Measurements from ENCODE around the gene EDN2.

EDN2 gene

DNA sequence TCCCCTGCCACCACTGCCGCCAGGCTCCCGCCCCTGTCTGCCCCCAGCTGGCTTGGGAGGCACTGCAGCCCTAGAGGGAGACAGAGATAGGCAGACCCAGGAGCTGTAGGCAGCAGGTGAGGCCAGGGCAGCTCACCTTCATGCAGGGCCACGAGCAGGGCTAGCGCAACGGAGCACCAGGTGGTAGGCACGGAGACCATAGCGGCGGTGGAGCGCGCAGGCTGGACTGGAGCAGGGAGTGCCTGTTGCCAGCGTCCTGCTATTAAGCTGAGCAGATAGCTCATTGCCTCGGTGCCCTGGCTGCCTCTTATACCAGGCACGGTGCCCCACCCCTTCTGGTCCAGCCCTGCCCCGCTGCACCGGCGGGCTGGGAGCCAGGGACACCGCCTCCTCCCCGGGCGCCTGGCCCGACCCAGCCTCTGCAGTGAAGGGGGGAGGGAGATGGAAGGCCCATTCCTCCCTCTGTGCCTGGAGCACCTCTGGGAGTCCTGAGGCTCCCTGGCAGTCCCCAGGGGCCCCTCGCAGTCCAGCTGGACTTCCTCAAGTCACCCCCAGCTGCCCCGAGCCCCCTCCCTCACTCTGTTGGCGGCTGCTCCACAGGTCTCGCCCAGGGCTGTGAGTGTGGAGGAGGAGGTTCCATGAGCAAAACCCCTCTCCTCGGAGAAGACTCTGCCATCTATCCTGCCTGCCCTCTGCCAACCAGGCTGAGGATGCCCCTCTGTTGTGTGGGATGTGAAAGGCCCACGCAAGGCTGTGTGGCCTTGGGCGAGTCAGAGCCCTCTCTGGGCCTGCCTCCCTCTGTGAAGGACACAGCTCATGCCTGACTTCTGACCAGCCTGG lies at the start of gene EDN2:
Gene EDN2, minus strand, starts transcription at position 282 of the 840 bp plus-strand sequence. Its CDS starts 82 bp downstream, at position 200.
- DNase-seq = no peak

- DNase-seq = no peak
Measured at GRCh38 chr1:41533731-41534080, 49.2 kb upstream of the EDN2 start.

GRCh38 chr1:41533016-41533730 lies 48.7 kb upstream of the EDN2 start:
- no peak for DNase-seq

- no peak for DNase-seq
Measured at GRCh38 chr1:41532206-41532975, 47.9 kb upstream of the EDN2 start.

GRCh38 chr1:41530411-41530810 lies 45.9 kb upstream of the EDN2 start:
- DNase-seq = no peak

- no peak for DNase-seq
Measured at GRCh38 chr1:41529621-41530395, 45.3 kb upstream of the EDN2 start.

DNA sequence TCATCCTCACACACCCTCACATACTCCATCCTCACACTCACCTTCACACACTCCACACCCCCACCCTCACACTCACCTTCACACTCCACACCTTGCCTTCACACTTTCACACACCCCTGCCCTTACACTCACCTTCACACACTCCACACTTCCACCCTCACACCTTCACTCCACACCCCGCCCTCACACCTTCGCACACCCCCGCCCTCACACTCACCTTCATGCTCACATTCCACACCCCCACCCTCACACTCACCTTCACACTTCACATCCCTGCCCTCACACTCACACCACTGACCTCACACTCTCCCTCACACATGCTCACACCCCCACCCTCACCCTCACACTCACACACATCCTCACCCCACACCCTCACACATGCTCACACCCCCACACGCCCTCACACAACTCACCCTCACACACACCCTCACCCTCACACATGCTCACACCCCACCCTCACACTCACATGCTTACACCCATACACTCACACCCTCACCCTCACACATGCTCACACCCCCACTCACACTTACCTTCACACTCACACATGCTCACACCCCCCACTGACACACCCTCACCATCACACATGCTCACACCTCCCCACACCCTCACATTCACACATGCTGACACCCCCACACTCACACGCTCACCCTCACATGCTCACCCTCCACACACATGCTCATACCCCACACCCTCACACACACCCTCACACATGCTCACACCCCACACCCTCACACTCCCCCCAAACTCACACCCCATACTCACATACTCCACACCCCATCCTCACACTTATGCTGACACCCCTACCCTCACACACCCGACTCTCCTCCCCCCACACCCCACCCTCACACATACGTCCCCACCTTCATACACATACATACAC lies 44.5 kb upstream of the EDN2 start:
- DNase-seq = no peak

DNA sequence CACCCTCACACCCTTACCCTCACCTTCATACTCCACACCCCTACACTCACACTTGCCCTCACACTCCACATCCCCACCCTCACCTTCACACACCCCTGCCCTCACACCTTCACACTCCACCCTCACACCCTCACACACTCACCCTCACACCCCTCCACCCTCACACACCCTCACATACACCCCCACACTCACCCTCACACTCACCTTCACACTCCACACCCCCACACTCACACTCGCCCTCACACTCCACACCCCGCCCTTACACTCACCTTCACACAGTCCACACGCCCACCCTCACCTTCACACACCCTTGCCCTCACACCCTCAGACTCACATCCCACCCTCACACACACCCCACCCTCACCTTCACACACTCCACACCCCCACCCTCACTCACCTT lies 43.6 kb upstream of the EDN2 start:
- no peak for DNase-seq

- no peak for DNase-seq
Measured at GRCh38 chr1:41526956-41527561, 42.6 kb upstream of the EDN2 start.

DNA sequence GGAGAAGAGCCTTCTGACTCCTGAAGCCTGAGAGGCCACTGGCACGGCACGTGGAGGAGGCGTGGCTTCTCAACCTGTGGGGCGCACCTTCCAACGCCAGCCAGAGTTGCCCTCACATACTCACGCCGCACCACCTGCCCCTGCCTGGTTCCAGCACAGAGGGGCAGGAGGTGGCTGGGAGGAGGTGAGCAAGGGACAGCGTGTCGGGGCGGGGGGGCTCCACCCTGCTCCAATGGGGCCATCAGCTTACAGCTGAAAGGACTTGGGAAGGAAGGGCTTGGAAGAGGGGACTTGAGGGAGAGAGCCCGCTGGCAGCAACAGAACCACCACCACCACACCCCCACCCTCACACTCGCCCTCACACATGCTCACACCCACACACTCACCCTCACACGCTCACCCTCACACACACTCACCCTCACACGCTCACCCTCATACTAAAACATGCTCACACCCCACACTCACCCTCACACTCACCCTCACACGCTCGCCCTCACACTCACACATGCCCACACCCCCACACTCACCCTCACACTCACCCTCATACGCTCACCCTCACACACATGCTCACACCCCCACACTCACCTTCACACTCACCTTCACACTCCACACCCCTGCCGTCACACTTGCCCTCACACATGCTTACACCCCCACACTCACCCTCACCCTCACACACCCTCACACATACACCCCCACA lies 41.6 kb upstream of the EDN2 start:
- no peak for DNase-seq

- DNase-seq = no peak
Measured at GRCh38 chr1:41524676-41525675, 40.5 kb upstream of the EDN2 start.

DNA sequence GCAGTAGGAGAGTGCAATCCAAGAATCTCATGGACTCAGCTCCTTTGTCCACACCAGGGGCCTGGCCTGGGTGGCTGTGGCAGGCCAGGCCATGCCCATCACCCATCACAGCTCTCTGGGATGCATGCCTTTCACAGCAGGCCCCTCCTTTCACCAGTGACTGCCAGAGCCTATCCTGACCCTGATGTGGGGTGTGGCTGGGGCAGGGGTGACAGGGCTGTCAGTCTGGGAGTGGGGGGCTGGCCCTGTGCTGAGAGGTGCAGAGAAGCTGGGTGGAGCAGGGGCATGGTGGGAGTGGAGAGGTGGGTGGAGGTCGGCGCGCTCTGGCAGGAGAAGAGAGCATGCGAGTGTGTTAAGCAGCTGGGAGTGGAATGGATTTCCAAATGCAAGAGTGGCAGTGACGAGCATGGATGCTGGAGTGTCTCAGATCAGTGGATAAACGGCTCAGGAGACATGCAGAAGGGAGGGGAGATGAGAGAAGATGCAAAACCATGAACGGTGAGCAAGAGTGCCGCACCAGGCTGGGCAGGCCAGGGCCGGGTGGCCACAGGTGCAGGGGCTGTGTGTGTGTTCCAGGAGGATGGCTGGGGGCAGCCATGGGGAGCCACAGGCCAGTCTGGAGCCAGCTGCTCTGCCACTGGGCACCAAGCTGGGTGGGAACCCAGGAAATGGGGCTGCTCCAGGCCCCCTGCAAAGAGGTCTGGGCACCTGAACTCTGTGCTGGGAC lies 39.6 kb upstream of the EDN2 start:
- DNase-seq = no peak

DNA sequence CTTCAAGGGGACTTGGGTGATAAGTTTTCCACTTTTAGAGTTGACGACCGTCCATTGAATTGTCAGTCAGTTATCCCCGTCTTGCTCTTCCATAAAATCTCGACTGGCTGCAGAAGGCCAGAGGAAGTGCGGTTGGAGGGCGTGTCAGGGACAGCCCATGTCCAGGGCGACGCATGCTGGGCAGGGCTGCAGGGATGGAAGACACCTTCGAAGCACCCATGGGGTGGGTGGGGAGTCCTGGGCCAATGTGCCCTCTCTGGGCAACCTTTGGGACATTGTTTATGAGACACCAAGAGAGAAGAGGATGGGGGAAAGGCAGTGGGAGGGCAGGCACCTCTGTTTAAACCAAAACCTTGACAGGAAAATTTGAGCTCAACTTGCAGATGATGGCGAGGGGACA lies 38.6 kb upstream of the EDN2 start:
- DNase-seq = no peak

- no peak for DNase-seq
Measured at GRCh38 chr1:41521766-41522165, 37.3 kb upstream of the EDN2 start.

DNA sequence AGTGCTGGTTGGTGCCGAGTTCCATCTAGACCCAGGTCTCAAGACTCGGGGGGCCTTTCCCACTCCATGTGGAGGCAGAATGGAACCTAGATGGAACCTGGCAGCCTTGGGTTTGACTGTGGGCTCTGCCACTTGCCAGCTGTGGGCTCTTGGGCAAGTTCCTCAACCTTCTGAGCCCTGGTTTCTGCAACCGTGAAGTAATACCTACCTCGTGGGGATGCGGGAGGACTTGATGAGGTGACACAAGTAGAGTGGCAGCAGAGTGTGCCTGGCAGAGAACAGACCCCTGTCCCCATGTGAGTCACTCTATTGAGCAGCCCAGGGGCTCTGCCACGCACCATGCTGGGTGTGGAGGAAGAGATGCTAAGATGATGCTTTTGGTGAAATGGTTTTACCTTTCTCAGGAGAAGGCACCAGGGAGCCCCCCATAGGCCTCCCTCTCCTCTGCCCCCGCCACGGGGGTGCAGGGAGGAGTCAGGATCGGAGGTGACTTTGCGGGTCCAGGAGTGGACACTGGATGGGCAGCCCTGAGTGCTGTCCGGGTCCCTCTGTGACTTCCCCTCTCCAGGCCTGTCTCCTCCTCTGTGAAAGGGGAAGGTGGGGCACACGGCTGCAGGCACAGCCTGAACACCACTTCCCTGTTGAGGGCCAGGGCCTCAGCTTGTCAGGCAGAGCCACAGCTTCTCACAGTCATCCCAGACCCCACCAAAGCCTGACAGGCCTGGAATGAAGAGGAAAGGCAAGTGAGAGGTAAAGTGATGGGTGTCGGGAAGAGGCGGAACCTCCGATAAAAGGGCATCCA lies 36.7 kb upstream of the EDN2 start:
- no peak for DNase-seq

DNA sequence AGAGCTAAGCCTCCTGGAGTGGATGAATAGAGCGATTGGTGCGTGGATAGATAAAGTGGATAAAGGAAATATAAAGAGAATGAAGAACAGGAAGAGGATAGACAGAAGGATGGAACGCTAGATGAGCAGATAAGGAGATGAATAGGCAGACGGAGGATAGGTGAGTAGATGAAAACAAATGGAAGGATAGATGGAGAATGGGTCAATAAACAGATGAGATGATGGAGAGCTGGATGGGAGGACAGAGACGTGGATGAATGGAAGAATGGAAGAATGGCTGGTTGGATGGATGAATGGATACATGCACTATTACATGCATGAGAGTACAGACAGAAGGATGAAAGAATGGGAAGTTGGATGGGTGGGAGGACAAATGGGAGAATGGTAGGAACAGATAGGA lies 35.2 kb upstream of the EDN2 start:
- DNase-seq = no peak

- no peak for DNase-seq
Measured at GRCh38 chr1:41518471-41518870, 34.0 kb upstream of the EDN2 start.

DNA sequence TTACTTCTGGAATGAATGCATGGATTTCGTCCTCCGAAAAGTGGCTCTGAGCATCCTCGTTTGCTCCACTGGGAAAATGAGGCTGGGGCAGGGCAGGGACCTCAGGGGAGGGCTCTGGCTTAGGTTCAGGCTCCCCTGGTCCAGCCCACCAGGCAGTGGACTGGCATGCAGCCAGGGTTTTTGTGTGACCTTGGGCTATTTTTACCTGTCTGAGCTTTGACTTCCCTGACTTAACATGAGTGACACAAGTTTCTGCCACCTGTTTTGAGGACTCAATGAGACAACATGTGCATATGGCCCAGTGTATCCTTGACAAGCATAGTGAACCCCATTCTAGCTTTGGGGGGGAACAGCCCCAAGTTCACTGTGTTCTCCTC lies 32.6 kb upstream of the EDN2 start:
- DNase-seq = no peak
